K562 (cell line): ENCODE results near the gene EXT2. TPM values are rescaled to one million over a fixed set of nuclear protein-coding genes. Genes with fewer than 3 reads are reported as not detected.
A peak's percentile ranks its signal among the peaks of the same experiment; 100 is the strongest.

ENCODE experiments used
- ATAC-seq: fragments of 200-7000 bp; cut with Tn5 transposase; 3 replicates; pipeline ENCODE4 v1.9.1; 2020; ENCODE audit warnings: moderate library complexity
- Bru-seq: library from RNA; stranded (reverse); fragments of 400-500 nt; gene quantifications from one replicate; lab custom pipeline; 2021; lab: Mats Ljungman, UMichigan
- BruChase-seq, 2 experiments: library from RNA; stranded (reverse); fragments of 400-500 nt; gene quantifications; one replicate each; lab custom pipeline; 2021; lab: Mats Ljungman, UMichigan
- BruUV-seq: library from RNA; stranded (reverse); fragments of 400-500 nt; replicated peaks from 2 replicates; lab custom pipeline; 2021; lab: Mats Ljungman, UMichigan
- CTCF ChIA-PET: fragments of 300-600 bp; formaldehyde crosslinking; extraction: SDS; loops from one replicate; lab custom pipeline; 2021; ENCODE audit warnings: low intra/inter-chr PET ratio; lab: Yijun Ruan, JAX
- POLR2A ChIA-PET: fragments of 300-600, 350-650 bp; sonication (Branson Sonifier 250); formaldehyde crosslinking; extraction: SDS; loops from one replicate; lab custom pipeline; 2021; ENCODE audit warnings: antibody characterized with exemption, inconsistent platforms; lab: Yijun Ruan, JAX
- DNase-seq, 4 experiments: peaks; one replicate each; pipeline versions ENCODE4 v3.0.0 to v3.0.0-alpha.2; 2011 to 2018; ENCODE audit warnings: low spot score in 3 of 4, mixed read lengths in 3 of 4; ENCODE audit errors: extremely low read depth in 1 of 4
- FAIRE-seq: peaks from 2 replicates; lab custom pipeline; 2011; peaks lifted over from hg19 to GRCh38; lab: Jason Lieb, UNC
- H2AFZ ChIP-seq: 2 replicates; pipeline ENCODE4 v1.6.0; 2011; ENCODE audit warnings: low read depth, low read length, control low read depth, inconsistent platforms
- H3K27ac ChIP-seq: fragments of 200-600 bp; 3 replicates; pipeline ENCODE4 v1.8.0; 2011; ENCODE audit warnings: low read depth, mild to moderate bottlenecking, control low read depth, inconsistent platforms, low read length, moderate library complexity, mixed read lengths; ENCODE audit errors: extremely low read depth
- H3K27me3 ChIP-seq, 2 experiments: fragments of 300-600 bp in 1 of 2; 2 replicates in 1 of 2; 3 replicates in 1 of 2; pipeline versions ENCODE4 v1.6.0 to v1.8.0; 2011; ENCODE audit warnings: inconsistent platforms in 2 of 2, low read length in 2 of 2, mild to moderate bottlenecking in 1 of 2, mixed read lengths in 1 of 2, moderate library complexity in 1 of 2; ENCODE audit not compliant: control insufficient read depth in 2 of 2, insufficient read depth in 2 of 2
- H3K36me3 ChIP-seq: fragments of 300-600 bp; 3 replicates; pipeline ENCODE4 v1.8.0; 2011; ENCODE audit warnings: mild to moderate bottlenecking, low read length, inconsistent platforms; ENCODE audit not compliant: control insufficient read depth, insufficient read depth
- H3K4me1 ChIP-seq, 2 experiments: fragments of 200-600 bp in 1 of 2; replicated peaks in 1 of 2; 2 replicates in 1 of 2; 3 replicates in 1 of 2; pipeline versions ENCODE4 v1.5.1 to v1.8.0; 2011; ENCODE audit warnings: inconsistent platforms in 2 of 2, low read length in 2 of 2, mild to moderate bottlenecking in 1 of 2, mixed read lengths in 1 of 2, moderate library complexity in 1 of 2; ENCODE audit not compliant: control insufficient read depth in 2 of 2, insufficient read depth in 2 of 2
- H3K4me2 ChIP-seq: 2 replicates; pipeline ENCODE4 v1.6.1; 2011; ENCODE audit warnings: low read length, control low read depth, inconsistent platforms, mixed read lengths; ENCODE audit not compliant: insufficient read depth
- H3K4me3 ChIP-seq: fragments of 200-600 bp; sonication (generic), shearing (Covaris generic); 2 replicates; pipeline ENCODE4 v1.5.1; 2016; ENCODE audit warnings: control low read depth, inconsistent platforms
- H3K79me2 ChIP-seq: fragments of 200-600 bp; 3 replicates; pipeline ENCODE4 v1.8.0; 2011; ENCODE audit warnings: low read length, inconsistent platforms; ENCODE audit not compliant: control insufficient read depth, insufficient read depth
- H3K9ac ChIP-seq, 2 experiments: 2 replicates each; pipeline versions ENCODE4 v1.6.0 to v1.6.1; 2011; ENCODE audit warnings: low read depth in 2 of 2, low read length in 2 of 2, control low read depth in 1 of 2, inconsistent platforms in 1 of 2, mild to moderate bottlenecking in 1 of 2, mixed read lengths in 1 of 2; ENCODE audit not compliant: insufficient read depth in 1 of 2
- H3K9me1 ChIP-seq: one replicate; pipeline ENCODE4 v1.6.0; 2011; ENCODE audit warnings: inconsistent platforms, mild to moderate bottlenecking, low read length, moderate library complexity; ENCODE audit not compliant: control insufficient read depth, insufficient read depth
- H3K9me3 ChIP-seq: replicated peaks from 2 replicates; pipeline ENCODE4 v1.5.1; 2011; ENCODE audit warnings: low read depth, low read length, inconsistent platforms; ENCODE audit not compliant: control insufficient read depth, insufficient read depth
- H4K20me1 ChIP-seq: replicated peaks from 2 replicates; pipeline ENCODE4 v1.6.1; 2011; ENCODE audit warnings: low read length, inconsistent platforms, mixed read lengths; ENCODE audit not compliant: control insufficient read depth, insufficient read depth
- CC2D1A ChIP-seq: fragments of 450-650 bp; IDR thresholded peaks from 2 replicates; pipeline ENCODE4 v1.6.1; 2017; ENCODE audit warnings: mild to moderate bottlenecking
- ELF1 ChIP-seq: fragments of 200-800 bp; sonication (Bioruptor generic); IDR thresholded peaks from 2 replicates; pipeline ENCODE4 v1.6.1; 2016; ENCODE audit warnings: missing genetic modification characterization, missing compliant biosample characterization
- GTF2B ChIP-seq: IDR thresholded peaks from 2 replicates; pipeline ENCODE4 v1.6.1; 2011; ENCODE audit not compliant: insufficient read length; ENCODE audit errors: extremely low read depth
- PHF8 ChIP-seq: fragments of 200-600 bp; sonication (generic); IDR thresholded peaks from 2 replicates; pipeline ENCODE4 v1.6.1; 2012; ENCODE audit warnings: mixed run types, mild to moderate bottlenecking, inconsistent platforms, low read length, moderate library complexity, borderline replicate concordance
- POLR2A ChIP-seq: fragments of 450-650 bp; conservative IDR thresholded peaks from 2 replicates; pipeline ENCODE4 v1.6.1; 2016
- RBM39 ChIP-seq: fragments of 200-400 bp; formaldehyde crosslinking; optimal IDR thresholded peaks from 2 replicates; pipeline ENCODE3; 2018; ENCODE audit warnings: low read depth, low read length
- ZNF445 ChIP-seq: fragments of 250-450 bp; sonication (Bioruptor Pico); IDR thresholded peaks from 2 replicates; pipeline ENCODE4 v1.4.0; 2020; ENCODE audit warnings: low read depth, mild to moderate bottlenecking, moderate library complexity
- WGBS: fragments of 100-300 bp; shearing (Covaris generic); methylation state at CpG from one replicate; pipeline ENCODE4 v1.1.6; 2016; ENCODE audit warnings: low coverage, mixed read lengths; ENCODE audit not compliant: insufficient coverage; ENCODE audit errors: missing lambda C conversion rate; 5-methylcytosine and 5-hydroxymethylcytosine counted together
- in situ Hi-C: fragments of 300-500 bp; cut with MboI; formaldehyde crosslinking; loops from 4 replicates; pipeline ENCODE4 v1.15.0; 2018; ENCODE audit warnings: inconsistent platforms, mixed read lengths
- intact Hi-C: fragments of 100-400 bp; cut with micrococcal nuclease; formaldehyde crosslinking; loops from 2 replicates; pipeline ENCODE4 v1.14.2; 2022
- long read RNA-seq, 3 experiments: library from polyadenylated mRNA in 2 of 3; library from RNA in 1 of 3; unstranded in 2 of 3; stranded (forward) in 1 of 3; transcript quantifications; one replicate each; pipeline ENCODE4 v2.0.0, GENCODE V29; 2019 to 2022
- polyA minus RNA-seq, 3 experiments: library from RNA; depleted of rRNA, polyadenylated mRNA; stranded (reverse); fragments of >200 nt; gene quantifications; 2 replicates each; pipeline ENCODE4 v1.2.3, GENCODE V29; 2011
- polyA plus RNA-seq, 8 experiments: library from polyadenylated mRNA; depleted of rRNA in 4 of 8; stranded (reverse) in 5 of 8; unstranded in 3 of 8; fragments of >200 nt; fragmentation: Nextera tagmentation in 2 of 8; fragmentation: Illumina TruSeq in 1 of 8; extraction: Ambion mirVana in 2 of 8; extraction: Trizol in 1 of 8; gene quantifications; 2 replicates each; pipeline versions ENCODE4 v1.2.1 to v1.2.3, GENCODE V29; 2011 to 2014; ENCODE audit warnings: inconsistent platforms in 1 of 8, missing spikeins in 1 of 8
- total RNA-seq, 7 experiments: library from RNA; depleted of rRNA in 6 of 7; stranded (reverse); fragments of >200 nt in 6 of 7; fragmentation: Illumina TruSeq in 2 of 7; extraction: Trizol in 2 of 7; gene quantifications; 2 replicates each; pipeline versions ENCODE4 v1.2.1 to v1.2.3, GENCODE V29; 2011 to 2021; ENCODE audit warnings: low replicate concordance in 1 of 7
- TF ChIP-seq, protein P1 (sequence below), 2 experiments: fragments of 450-650 bp; conservative IDR thresholded peaks; 2 replicates each; pipeline ENCODE4 v1.6.1; 2017; ENCODE audit warnings: mild to moderate bottlenecking in 2 of 2, moderate library complexity in 2 of 2
- TF ChIP-seq, protein P2 (sequence below): conservative IDR thresholded peaks from 2 replicates; pipeline ENCODE4 v1.6.1; 2011; ENCODE audit warnings: low read depth, mild to moderate bottlenecking, low read length; ENCODE audit not compliant: control insufficient read depth

EXT2 gene
- 100 and 105 TPM in 2 replicates for total RNA-seq (2011; cell fraction: chromatin; rRNA removed; ENCODE audit: low replicate concordance)
- total RNA-seq (2011; cell fraction: nucleolus; rRNA removed), result 133 and 140 TPM in 2 replicates
- 105 and 121 TPM in 2 replicates for total RNA-seq (2011; cell fraction: nucleoplasm; rRNA removed)
- total RNA-seq (2014; rRNA removed) (38.8 and 39.5 TPM in 2 replicates), total RNA-seq (2014; rRNA removed; fragmentation: Illumina TruSeq; extraction: Trizol) (34.0 and 37.5 TPM in 2 replicates), total RNA-seq (2015; rRNA removed; fragmentation: Illumina TruSeq; extraction: Trizol) (38.5 and 40.9 TPM in 2 replicates), total RNA-seq (2021) (43.1 and 43.2 TPM in 2 replicates), polyA plus RNA-seq (2011; rRNA removed) (49.2 and 52.1 TPM in 2 replicates), polyA plus RNA-seq (2014; fragmentation: Illumina TruSeq; extraction: Trizol) (35.0 and 38.1 TPM in 2 replicates), polyA plus RNA-seq (2014; fragmentation: Nextera tagmentation; extraction: Ambion mirVana) (10 to 100 TPM in 1 of 2 experiments, 1 to 10 TPM in 1; 7.5 to 13.1 TPM), polyA plus RNA-seq (2014; rRNA removed) (36.9 and 38.4 TPM in 2 replicates), polyA minus RNA-seq (2011; rRNA and poly(A)+ RNA removed) (80.3 and 83.4 TPM in 2 replicates), Bru-seq, nascent RNA (percentile 75 among the genes with signal in this experiment), BruChase-seq, experiment 1, labeled RNA remaining after a 2-hour chase (percentile 76 among the genes with signal in this experiment), BruChase-seq, experiment 2, labeled RNA remaining after a 6-hour chase (percentile 74 among the genes with signal in this experiment)
- 42.1 and 45.0 TPM in 2 replicates for polyA plus RNA-seq (2011; cell fraction: cytosol; rRNA removed)
- 31.6 and 38.9 TPM in 2 replicates for polyA plus RNA-seq (2011; cell fraction: nucleus; rRNA removed)
- 33.7 and 39.0 TPM in 2 replicates for polyA plus RNA-seq (2012)
- 34.9 and 35.8 TPM in 2 replicates for polyA minus RNA-seq (2011; cell fraction: cytosol; rRNA and poly(A)+ RNA removed)
- polyA minus RNA-seq (2011; cell fraction: nucleus; rRNA and poly(A)+ RNA removed), result 65.7 and 90.9 TPM in 2 replicates
- long read RNA-seq, experiment 1, transcript EXT2-203 (14 exons, 3,454 nt), result minor isoform, 6 of 237 reads
- long read RNA-seq, experiment 1, transcript EXT2-210 (14 exons, 3,136 nt), result major isoform, 126 of 237 reads
- long read RNA-seq, experiment 1, partial matches to known transcripts, result 80 of 237 reads
- long read RNA-seq, experiment 1, other reads (novel, unspliced or antisense), result 25 of 237 reads
- long read RNA-seq, experiment 2, transcript EXT2-210 (14 exons, 3,136 nt), result major isoform, 16 of 37 reads
- long read RNA-seq, experiment 2, partial matches to known transcripts, result 15 of 37 reads
- long read RNA-seq, experiment 2, other reads (novel, unspliced or antisense), result 5 of 37 reads
- long read RNA-seq, experiment 3, transcript EXT2-210 (14 exons, 3,136 nt), result major isoform, 17 of 19 reads
- long read RNA-seq, experiment 3, partial matches to known transcripts, result 2 of 19 reads
- long read RNA-seq, experiment 3, other reads (novel, unspliced or antisense), result 0 of 19 reads

DNA sequence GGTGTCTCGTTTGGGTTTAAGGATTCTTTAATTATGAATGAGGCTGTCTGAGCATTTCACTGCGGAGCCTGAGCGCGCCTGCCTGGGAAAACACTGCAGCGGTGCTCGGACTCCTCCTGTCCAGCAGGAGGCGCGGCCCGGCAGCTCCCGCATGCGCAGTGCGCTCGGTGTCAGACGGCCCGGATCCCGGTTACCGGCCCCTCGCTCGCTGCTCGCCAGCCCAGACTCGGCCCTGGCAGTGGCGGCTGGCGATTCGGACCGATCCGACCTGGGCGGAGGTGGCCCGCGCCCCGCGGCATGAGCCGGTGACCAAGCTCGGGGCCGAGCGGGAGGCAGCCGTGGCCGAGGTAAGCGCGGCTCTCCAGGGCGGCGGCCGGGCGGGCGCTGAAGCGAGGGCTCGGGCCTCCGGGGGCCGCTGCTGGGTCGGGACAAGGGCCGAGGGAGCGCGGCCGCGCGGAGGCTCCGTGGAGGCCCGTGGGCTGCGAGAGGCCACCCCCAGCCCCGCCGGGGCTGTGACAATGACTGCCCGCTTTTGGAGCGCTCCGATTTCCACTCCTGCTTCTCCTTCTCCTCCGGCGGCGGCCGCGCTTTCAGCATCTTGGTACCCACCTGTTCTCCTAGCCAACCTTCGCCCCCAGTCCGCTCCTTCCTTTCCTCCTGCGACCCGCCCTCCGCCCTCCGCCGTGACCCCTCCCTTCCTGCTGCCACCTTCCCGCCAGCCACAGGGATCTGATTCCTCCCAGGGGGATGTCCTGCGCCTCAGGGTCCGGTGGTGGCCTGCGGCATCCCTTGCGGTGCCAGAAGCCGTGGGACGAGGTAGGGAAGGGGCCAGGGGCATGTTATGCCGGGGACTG is at the start of gene EXT2:
EXT2 (plus strand) TSS at position 173 of the 854 bp plus-strand sequence. CDS start 12,035 bp downstream, outside the sequence.
- H3K9me3 ChIP-seq, result no peaks in the 10 kb centered on the region
- peaks cover 2% of the 10 kb centered on the region; the same call in 1 of the 3 replicates for H3K36me3 ChIP-seq
- H3K4me2 ChIP-seq, result peak within 1 kb of the TSS; percentile 90
- peak within 1 kb of the TSS; percentile 82 for H2AFZ ChIP-seq
- ChIA-PET CTCF (interaction anchor here (3.2 kb wide), 1 partner anchor 15 kb away, joined by 13 read pairs; no protein-coding TSS in a partner anchor), POLR2A (interaction anchor here (0.7 to 2.4 kb wide), 7 partner anchors 8 to 460 kb away, joined by 3 to 11 read pairs (median 5); no protein-coding TSS in a partner anchor)
- ATAC-seq (peak; percentile 96), DNase-seq (peak; percentile 91 to 95 (median 95)), FAIRE-seq (no peak)
- peak within 1 kb of the TSS; percentile 58; the same call in 2 of the 3 replicates for H3K27ac ChIP-seq
- intact Hi-C loops (loop anchor here (2.0 kb wide), 1 partner anchor 37 kb away; no protein-coding TSS in a partner anchor), in situ Hi-C loops (no loop called here)
- peak within 1 kb of the TSS; percentile 94 for H3K4me3 ChIP-seq
- H3K9me1 ChIP-seq, result no peaks in the 10 kb centered on the region
- no peaks in the 10 kb centered on the region for H3K27me3 ChIP-seq
- H3K4me1 ChIP-seq, result peaks cover 11 to 18% of the 10 kb centered on the region in 2 experiments; a peak in 4 of 5 replicates
- peaks cover 31% of the 10 kb centered on the region for H3K79me2 ChIP-seq
- H4K20me1 ChIP-seq, result 0 out of 2 replicates have a peak, but pooled peaks cover 3% of the 10 kb centered on the region
- under 1% methylated on average over 57 of the region's 83 CpGs for WGBS
- BruUV-seq, result no TSS peak
- H3K9ac ChIP-seq, result peak within 1 kb of the TSS; percentile 74 to 95; a peak in 3 of 4 replicates
- TF ChIP-seq POLR2A (peak; percentile 60; the same call in 1 of the 2 replicates), GTF2B (no peak), ELF1 (tag) (no peak), RBM39 (no peak), ZNF445 (no peak), CC2D1A (no peak), PHF8 (peak; percentile 80; the same call in 1 of the 2 replicates)
- TF ChIP-seq, protein P1, sequence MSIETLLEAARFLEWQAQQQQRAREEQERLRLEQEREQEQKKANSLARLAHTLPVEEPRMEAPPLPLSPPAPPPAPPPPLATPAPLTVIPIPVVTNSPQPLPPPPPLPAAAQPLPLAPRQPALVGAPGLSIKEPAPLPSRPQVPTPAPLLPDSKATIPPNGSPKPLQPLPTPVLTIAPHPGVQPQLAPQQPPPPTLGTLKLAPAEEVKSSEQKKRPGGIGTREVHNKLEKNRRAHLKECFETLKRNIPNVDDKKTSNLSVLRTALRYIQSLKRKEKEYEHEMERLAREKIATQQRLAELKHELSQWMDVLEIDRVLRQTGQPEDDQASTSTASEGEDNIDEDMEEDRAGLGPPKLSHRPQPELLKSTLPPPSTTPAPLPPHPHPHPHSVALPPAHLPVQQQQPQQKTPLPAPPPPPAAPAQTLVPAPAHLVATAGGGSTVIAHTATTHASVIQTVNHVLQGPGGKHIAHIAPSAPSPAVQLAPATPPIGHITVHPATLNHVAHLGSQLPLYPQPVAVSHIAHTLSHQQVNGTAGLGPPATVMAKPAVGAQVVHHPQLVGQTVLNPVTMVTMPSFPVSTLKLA (conservative IDR thresholded peaks at IDR 0.05), result peak in 1 of 2 experiments; percentile 51; a peak in 2 of 4 replicates
- TF ChIP-seq, protein P2, sequence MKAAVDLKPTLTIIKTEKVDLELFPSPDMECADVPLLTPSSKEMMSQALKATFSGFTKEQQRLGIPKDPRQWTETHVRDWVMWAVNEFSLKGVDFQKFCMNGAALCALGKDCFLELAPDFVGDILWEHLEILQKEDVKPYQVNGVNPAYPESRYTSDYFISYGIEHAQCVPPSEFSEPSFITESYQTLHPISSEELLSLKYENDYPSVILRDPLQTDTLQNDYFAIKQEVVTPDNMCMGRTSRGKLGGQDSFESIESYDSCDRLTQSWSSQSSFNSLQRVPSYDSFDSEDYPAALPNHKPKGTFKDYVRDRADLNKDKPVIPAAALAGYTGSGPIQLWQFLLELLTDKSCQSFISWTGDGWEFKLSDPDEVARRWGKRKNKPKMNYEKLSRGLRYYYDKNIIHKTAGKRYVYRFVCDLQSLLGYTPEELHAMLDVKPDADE, result 0 out of 2 replicates have a peak, but pooled peaks have one; percentile 43
